HepG2 (cell line): Measurements from ENCODE around the gene DNM3. TPM values are rescaled to one million over a fixed set of nuclear protein-coding genes. Genes with fewer than 3 reads are reported as not detected.

Experiments
- ASH2L ChIP-seq: fragments of 300-600, 200-600 bp; sonication (generic); IDR thresholded peaks from 2 replicates; pipeline ENCODE4 v1.7.0; 2017; ENCODE audit warnings: low read depth, mild to moderate bottlenecking, moderate library complexity, mixed read lengths, low read length; ENCODE audit not compliant: insufficient read length
- FOSL1 ChIP-seq: sonication (generic); formaldehyde crosslinking; IDR thresholded peaks from 2 replicates; pipeline ENCODE4 v1.9.0; 2021; ENCODE audit warnings: missing genetic modification reagents, borderline replicate concordance
- ISX ChIP-seq: sonication (generic); formaldehyde crosslinking; conservative IDR thresholded peaks from 2 replicates; pipeline ENCODE4 v1.5.0; 2020; ENCODE audit warnings: missing genetic modification reagents
- LCORL ChIP-seq, 2 experiments: fragments of 450-650 bp in 1 of 2; sonication (generic) in 1 of 2; formaldehyde crosslinking in 1 of 2; IDR thresholded peaks; 2 replicates each; pipeline versions ENCODE4 v1.5.0 to v1.6.1; 2017 to 2020; ENCODE audit warnings: antibody characterized with exemption in 1 of 2, missing genetic modification reagents in 1 of 2
- SALL2 ChIP-seq: sonication (generic); formaldehyde crosslinking; IDR thresholded peaks from 2 replicates; pipeline ENCODE4 v1.8.1; 2023; ENCODE audit warnings: mild to moderate bottlenecking, missing genetic modification reagents, inconsistent platforms
- TBL1XR1 ChIP-seq: fragments of 150-350 bp; IDR thresholded peaks from 2 replicates; pipeline ENCODE4 v1.6.1; 2014; ENCODE audit warnings: borderline replicate concordance, low read length; ENCODE audit not compliant: partially characterized antibody
- ZBTB42 ChIP-seq: sonication (generic); formaldehyde crosslinking; IDR thresholded peaks from 2 replicates; pipeline ENCODE4 v1.5.0; 2020; ENCODE audit warnings: mild to moderate bottlenecking, missing genetic modification reagents
- ZC3H13 ChIP-seq: sonication (generic); formaldehyde crosslinking; IDR thresholded peaks from 2 replicates; pipeline ENCODE4 v1.8.1; 2023; ENCODE audit warnings: mild to moderate bottlenecking, missing genetic modification reagents, moderate library complexity
- ZNF263 ChIP-seq: sonication (generic); formaldehyde crosslinking; IDR thresholded peaks from 2 replicates; pipeline ENCODE4 v1.4.0; 2020; ENCODE audit warnings: missing genetic modification reagents
- ZNF496 ChIP-seq: sonication (generic); formaldehyde crosslinking; IDR thresholded peaks from 2 replicates; pipeline ENCODE4 v1.8.1; 2023; ENCODE audit warnings: mild to moderate bottlenecking, moderate library complexity, missing genetic modification reagents; ENCODE audit not compliant: insufficient replicate concordance
- ZSCAN21 ChIP-seq: sonication (generic); formaldehyde crosslinking; IDR thresholded peaks from 2 replicates; pipeline ENCODE4 v1.8.0; 2022; ENCODE audit warnings: mild to moderate bottlenecking, missing genetic modification reagents, moderate library complexity, borderline replicate concordance
- polyA plus RNA-seq, 8 experiments: library from polyadenylated mRNA; depleted of rRNA in 3 of 8; stranded (reverse) in 7 of 8; unstranded in 1 of 8; fragments of >200 nt; fragmentation: Illumina TruSeq in 4 of 8; extraction: Trizol in 4 of 8; gene quantifications; 2 replicates each; pipeline versions ENCODE4 v1.2.1 to v1.2.3, GENCODE V29; 2011 to 2016; ENCODE audit warnings: low read depth in 4 of 8, missing spikeins in 1 of 8, mixed read lengths in 1 of 8; ENCODE audit not compliant: insufficient read depth in 1 of 8
- total RNA-seq, 5 experiments: library from RNA; depleted of rRNA; stranded (reverse); fragments of >200 nt; fragmentation: Illumina TruSeq; extraction: Trizol; gene quantifications; 2 replicates each; pipeline ENCODE4 v1.2.3, GENCODE V29; 2016; ENCODE audit warnings: low read depth in 1 of 5
- TF ChIP-seq, protein P1 (sequence below): sonication (generic); formaldehyde crosslinking; IDR thresholded peaks from 2 replicates; pipeline ENCODE4 v1.4.0; 2020; ENCODE audit warnings: mild to moderate bottlenecking, low read depth, missing genetic modification reagents
- TF ChIP-seq, protein P2 (sequence below): sonication (generic); formaldehyde crosslinking; IDR thresholded peaks from 2 replicates; pipeline ENCODE4 v1.4.0; 2020; ENCODE audit warnings: mild to moderate bottlenecking, missing genetic modification reagents
- TF ChIP-seq, protein P3 (sequence below): sonication (generic); formaldehyde crosslinking; IDR thresholded peaks from 2 replicates; pipeline ENCODE4 v1.8.0; 2022; ENCODE audit warnings: mild to moderate bottlenecking, missing genetic modification reagents; ENCODE audit not compliant: insufficient replicate concordance

Gene DNM3
- total and polyA plus RNA-seq, 2 of the 13 experiments (the other 11 are each of a cell fraction or from before 2014, with no cell fraction given): 0.05 TPM; not detected in 1

DNA sequence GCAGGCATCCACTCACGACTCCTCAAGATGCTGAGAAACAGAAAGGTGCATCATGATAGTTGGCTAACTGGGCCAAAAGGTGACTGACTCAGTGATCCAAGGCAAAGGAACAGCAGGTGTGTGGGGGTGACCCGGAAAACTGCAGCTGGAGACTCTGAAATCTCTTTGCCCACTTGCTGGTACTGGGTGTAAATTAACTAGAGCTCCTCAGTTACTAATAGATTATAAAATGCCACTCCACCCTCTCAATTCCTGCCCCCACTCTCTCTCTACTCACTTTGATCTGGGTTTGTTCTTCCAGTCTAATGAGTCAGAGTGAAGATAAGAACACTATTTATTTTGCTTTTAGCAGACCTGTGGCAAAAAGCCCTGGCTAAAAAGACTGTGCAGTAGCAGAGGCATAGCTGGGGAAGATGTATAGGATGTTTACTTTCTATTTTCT lies 609.7 kb downstream of the DNM3 start (continued):
- TF ChIP-seq LCORL (IDR thresholded peaks at IDR 0.05) (no peak), LCORL (CRISPR knock-in tag; IDR thresholded peaks at IDR 0.05) (0 out of 2 replicates have a peak, but pooled peaks have one; percentile 1), ZC3H13 (CRISPR knock-in tag) (no peak), TBL1XR1 (no peak), ZBTB42 (no peak), ZNF263 (no peak), ISX (CRISPR knock-in tag) (no peak), ASH2L (no peak), ZSCAN21 (no peak), FOSL1 (CRISPR knock-in tag) (peak; percentile 73; the same call in 1 of the 2 replicates), ZNF496 (no peak), SALL2 (CRISPR knock-in tag) (no peak)
- TF ChIP-seq, protein P1, sequence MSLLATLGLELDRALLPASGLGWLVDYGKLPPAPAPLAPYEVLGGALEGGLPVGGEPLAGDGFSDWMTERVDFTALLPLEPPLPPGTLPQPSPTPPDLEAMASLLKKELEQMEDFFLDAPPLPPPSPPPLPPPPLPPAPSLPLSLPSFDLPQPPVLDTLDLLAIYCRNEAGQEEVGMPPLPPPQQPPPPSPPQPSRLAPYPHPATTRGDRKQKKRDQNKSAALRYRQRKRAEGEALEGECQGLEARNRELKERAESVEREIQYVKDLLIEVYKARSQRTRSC (CRISPR knock-in tag): no peak
- TF ChIP-seq, protein P2, sequence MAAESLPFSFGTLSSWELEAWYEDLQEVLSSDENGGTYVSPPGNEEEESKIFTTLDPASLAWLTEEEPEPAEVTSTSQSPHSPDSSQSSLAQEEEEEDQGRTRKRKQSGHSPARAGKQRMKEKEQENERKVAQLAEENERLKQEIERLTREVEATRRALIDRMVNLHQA (CRISPR knock-in tag): no peak
- TF ChIP-seq, protein P3, sequence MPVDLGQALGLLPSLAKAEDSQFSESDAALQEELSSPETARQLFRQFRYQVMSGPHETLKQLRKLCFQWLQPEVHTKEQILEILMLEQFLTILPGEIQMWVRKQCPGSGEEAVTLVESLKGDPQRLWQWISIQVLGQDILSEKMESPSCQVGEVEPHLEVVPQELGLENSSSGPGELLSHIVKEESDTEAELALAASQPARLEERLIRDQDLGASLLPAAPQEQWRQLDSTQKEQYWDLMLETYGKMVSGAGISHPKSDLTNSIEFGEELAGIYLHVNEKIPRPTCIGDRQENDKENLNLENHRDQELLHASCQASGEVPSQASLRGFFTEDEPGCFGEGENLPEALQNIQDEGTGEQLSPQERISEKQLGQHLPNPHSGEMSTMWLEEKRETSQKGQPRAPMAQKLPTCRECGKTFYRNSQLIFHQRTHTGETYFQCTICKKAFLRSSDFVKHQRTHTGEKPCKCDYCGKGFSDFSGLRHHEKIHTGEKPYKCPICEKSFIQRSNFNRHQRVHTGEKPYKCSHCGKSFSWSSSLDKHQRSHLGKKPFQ (CRISPR knock-in tag): no peak
